Measurements from ENCODE around the gene INO80B. TPM values are rescaled to one million over a fixed set of nuclear protein-coding genes. Genes with fewer than 3 reads are reported as not detected.

The INO80B gene
- total and polyA plus RNA-seq, 9 of the 15 experiments (the other 6 are each of a cell fraction or from before 2014, with no cell fraction given), result 0.41 to 22.6 (median 9.0) TPM

GRCh38 chr2:74454654-74455511, at the start of gene INO80B (continued):
- no peak; the same call in 1 of the 2 replicates for TF ChIP-seq MTA1 (IDR thresholded peaks at IDR 0.05; ENCODE audit: borderline replicate concordance)
- no peak for TF ChIP-seq TFE3 (CRISPR knock-in tag; IDR thresholded peaks at IDR 0.05)
- no peak for TF ChIP-seq ZNF3 (CRISPR knock-in tag; IDR thresholded peaks at IDR 0.05)
- peak; percentile 70; the same call in 1 of the 2 replicates for TF ChIP-seq SOX6 (IDR thresholded peaks at IDR 0.05)
- TF ChIP-seq FOXK2 (conservative IDR thresholded peaks at IDR 0.05 in 1 of 2, IDR thresholded peaks at IDR 0.05 in 1 of 2; ENCODE audit: low read depth in 2 of 2), result peak; percentile 90 to 92
- TF ChIP-seq LCOR (CRISPR knock-in tag; IDR thresholded peaks at IDR 0.05), result peak; percentile 99
- TF ChIP-seq ARID2 (IDR thresholded peaks at IDR 0.05), result no peak
- TF ChIP-seq BRD4 (IDR thresholded peaks at IDR 0.05), result 0 out of 2 replicates have a peak, but pooled peaks have one; percentile 68
- TF ChIP-seq PTRF (tag; IDR thresholded peaks at IDR 0.05), result no peak
- TF ChIP-seq CHD2 (IDR thresholded peaks at IDR 0.05; ENCODE audit: low read depth, low read length), result peak; percentile 49; the same call in 1 of the 2 replicates
- TF ChIP-seq ZSCAN29 (IDR thresholded peaks at IDR 0.05), result no peak
- no peak for TF ChIP-seq ZNF280A (IDR thresholded peaks at IDR 0.05; ENCODE audit: low read depth, partially characterized antibody)
- TF ChIP-seq ELF2 (CRISPR knock-in tag; IDR thresholded peaks at IDR 0.05), result peak; percentile 100
- peak; percentile 73; the same call in 1 of the 2 replicates for TF ChIP-seq CREB1 (IDR thresholded peaks at IDR 0.05)
- peak; percentile 87 for TF ChIP-seq CREB1 (CRISPR knock-in tag; IDR thresholded peaks at IDR 0.05)
- TF ChIP-seq LARP7 (IDR thresholded peaks at IDR 0.05), result no peak
- TF ChIP-seq ZNF184 (CRISPR knock-in tag; IDR thresholded peaks at IDR 0.05), result no peak
- 0 out of 2 replicates have a peak, but pooled peaks have one; percentile 43 for TF ChIP-seq ZNF584 (CRISPR knock-in tag; IDR thresholded peaks at IDR 0.05; ENCODE audit: low read depth)
- TF ChIP-seq MED1 (CRISPR knock-in tag; IDR thresholded peaks at IDR 0.05; ENCODE audit: borderline replicate concordance), result no peak
- TF ChIP-seq EZH2 (IDR thresholded peaks at IDR 0.05; ENCODE audit: borderline replicate concordance, low read depth, low read length), result no peak
- TF ChIP-seq POLR2A (conservative IDR thresholded peaks at IDR 0.05), result peak; percentile 85
- peak; percentile 61; the same call in 1 of the 2 replicates for TF ChIP-seq FOXJ2 (tag; IDR thresholded peaks at IDR 0.05)
- TF ChIP-seq ZBTB1 (CRISPR knock-in tag; IDR thresholded peaks at IDR 0.05; ENCODE audit: borderline replicate concordance, low read depth), result no peak
- no peak for TF ChIP-seq ZNF57 (CRISPR knock-in tag; IDR thresholded peaks at IDR 0.05)

All from K562 (cell line).